IPS-18a (cell line): Measurements from ENCODE around the gene SAMD4B.

ENCODE experiments used
- H3K27ac ChIP-seq: one replicate; pipeline ENCODE4 v1.5.1; 2013; ENCODE audit warnings: low read length
- H3K27me3 ChIP-seq: one replicate; pipeline ENCODE4 v1.6.1; 2013; ENCODE audit warnings: mild to moderate bottlenecking, low read length; ENCODE audit not compliant: control insufficient read depth, insufficient read depth
- H3K36me3 ChIP-seq: one replicate; pipeline ENCODE4 v1.6.1; 2013; ENCODE audit warnings: low read depth, low read length; ENCODE audit not compliant: control insufficient read depth
- H3K4me1 ChIP-seq: one replicate; pipeline ENCODE4 v1.6.1; 2013; ENCODE audit warnings: low read depth, low read length; ENCODE audit not compliant: control insufficient read depth
- H3K4me3 ChIP-seq: one replicate; pipeline ENCODE4 v1.5.1; 2013; ENCODE audit warnings: low read length
- H3K9ac ChIP-seq: one replicate; pipeline ENCODE4 v1.6.1; 2013; ENCODE audit warnings: mild to moderate bottlenecking, low read length, moderate library complexity
- H3K9me3 ChIP-seq: one replicate; pipeline ENCODE4 v1.6.1; 2013; ENCODE audit warnings: low read depth, low read length; ENCODE audit not compliant: control insufficient read depth

The SAMD4B gene

GRCh38 chr19:39428283-39429112 is 86.3 kb downstream of the SAMD4B start:
- Histone ChIP-seq H3K9ac (peak overlapping the region; percentile 42), H3K9me3 (no peaks in the 10 kb centered on the region), H3K4me3 (no peak overlapping the region), H3K4me1 (peaks cover 13% of the 10 kb centered on the region), H3K27ac (peak overlapping the region; percentile 76), H3K27me3 (no peaks in the 10 kb centered on the region), H3K36me3 (peaks cover 37% of the 10 kb centered on the region)

- Histone ChIP-seq H3K9me3 (no peaks in the 10 kb centered on the region), H3K27ac (peak overlapping the region; percentile 2), H3K27me3 (no peaks in the 10 kb centered on the region), H3K36me3 (peaks cover 29% of the 10 kb centered on the region), H3K4me3 (no peak overlapping the region), H3K4me1 (peaks cover 13% of the 10 kb centered on the region), H3K9ac (no peak overlapping the region)
Observed at GRCh38 chr19:39430675-39431593, 88.7 kb downstream of the SAMD4B start.

- Histone ChIP-seq H3K27me3 (no peaks in the 10 kb centered on the region), H3K4me3 (no peak overlapping the region), H3K9ac (no peak overlapping the region), H3K4me1 (peaks cover 11% of the 10 kb centered on the region), H3K27ac (no peak overlapping the region), H3K9me3 (no peaks in the 10 kb centered on the region), H3K36me3 (peaks cover 26% of the 10 kb centered on the region)
Observed at GRCh38 chr19:39432677-39433025, 90.4 kb downstream of the SAMD4B start.

- Histone ChIP-seq H3K27ac (no peak overlapping the region), H3K36me3 (peaks cover 26% of the 10 kb centered on the region), H3K4me1 (peaks cover 4% of the 10 kb centered on the region), H3K9me3 (no peaks in the 10 kb centered on the region), H3K27me3 (no peaks in the 10 kb centered on the region), H3K4me3 (no peak overlapping the region), H3K9ac (no peak overlapping the region)
Observed at GRCh38 chr19:39433480-39434079, 91.4 kb downstream of the SAMD4B start.

- Histone ChIP-seq H3K4me1 (no peaks in the 10 kb centered on the region), H3K9ac (peak overlapping the region; percentile 97), H3K4me3 (peak overlapping the region; percentile 98), H3K27ac (peak overlapping the region; percentile 64), H3K36me3 (peaks cover 26% of the 10 kb centered on the region), H3K27me3 (no peaks in the 10 kb centered on the region), H3K9me3 (no peaks in the 10 kb centered on the region)
Observed at GRCh38 chr19:39434123-39435076, 92.2 kb downstream of the SAMD4B start.
